OCI-LY3 (cell line): ENCODE data around the gene HACD2.

Experiments used
- EZH2phosphoT487 ChIP-seq: fragments of 200-600 bp; shearing (Covaris generic); IDR thresholded peaks from 2 replicates; pipeline ENCODE4 v1.6.1; 2018; ENCODE audit warnings: antibody characterized with exemption, mixed run types, low read depth
- TF ChIP-seq, protein P1 (sequence below): fragments of 200-600, 300-600 bp; sonication (generic); IDR thresholded peaks from 2 replicates; pipeline ENCODE4 v1.5.1; 2014; ENCODE audit warnings: antibody characterized with exemption, low read length, low read depth

DNA sequence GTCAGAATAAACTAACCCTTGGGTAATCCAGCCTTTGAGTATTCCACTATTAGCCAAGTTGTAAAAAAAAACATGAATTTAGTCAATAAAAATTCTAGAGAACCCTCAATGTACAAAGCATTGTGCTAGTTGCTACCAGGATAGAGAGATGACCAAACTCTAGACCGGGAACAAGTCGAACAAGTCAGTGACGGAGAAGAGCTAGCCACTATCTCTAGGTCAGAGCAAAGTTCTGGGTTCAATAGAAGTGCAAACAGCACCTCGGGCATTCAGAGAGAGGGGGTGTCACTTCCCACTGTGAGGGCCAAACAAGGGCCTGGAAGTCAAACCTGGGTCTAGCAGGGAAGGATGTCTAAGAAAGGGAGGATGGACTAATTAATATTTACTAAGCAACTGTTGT lies 133.7 kb downstream of the HACD2 start:
- TF ChIP-seq, protein P1, sequence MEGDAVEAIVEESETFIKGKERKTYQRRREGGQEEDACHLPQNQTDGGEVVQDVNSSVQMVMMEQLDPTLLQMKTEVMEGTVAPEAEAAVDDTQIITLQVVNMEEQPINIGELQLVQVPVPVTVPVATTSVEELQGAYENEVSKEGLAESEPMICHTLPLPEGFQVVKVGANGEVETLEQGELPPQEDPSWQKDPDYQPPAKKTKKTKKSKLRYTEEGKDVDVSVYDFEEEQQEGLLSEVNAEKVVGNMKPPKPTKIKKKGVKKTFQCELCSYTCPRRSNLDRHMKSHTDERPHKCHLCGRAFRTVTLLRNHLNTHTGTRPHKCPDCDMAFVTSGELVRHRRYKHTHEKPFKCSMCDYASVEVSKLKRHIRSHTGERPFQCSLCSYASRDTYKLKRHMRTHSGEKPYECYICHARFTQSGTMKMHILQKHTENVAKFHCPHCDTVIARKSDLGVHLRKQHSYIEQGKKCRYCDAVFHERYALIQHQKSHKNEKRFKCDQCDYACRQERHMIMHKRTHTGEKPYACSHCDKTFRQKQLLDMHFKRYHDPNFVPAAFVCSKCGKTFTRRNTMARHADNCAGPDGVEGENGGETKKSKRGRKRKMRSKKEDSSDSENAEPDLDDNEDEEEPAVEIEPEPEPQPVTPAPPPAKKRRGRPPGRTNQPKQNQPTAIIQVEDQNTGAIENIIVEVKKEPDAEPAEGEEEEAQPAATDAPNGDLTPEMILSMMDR, result no peak
- TF ChIP-seq EZH2phosphoT487, result no peak
